Tibial artery (tissue), 4 donors: ENCODE measurements around the gene SH3D21.

ENCODE experiments used
- DNase-seq, 2 donors: peaks; one replicate each; pipeline ENCODE4 v3.0.0-alpha.2; 2019
- H3K27ac ChIP-seq, 2 donors: fragments of 200-600 bp; sonication (generic) in 1 of 2; 1 replicate in 1 of 2; 2 replicates in 1 of 2; pipeline ENCODE4 v1.5.1; 2018 to 2019; ENCODE audit warnings: mild to moderate bottlenecking in 1 of 2
- H3K27me3 ChIP-seq, 2 donors: fragments of 200-600 bp; sonication (generic) in 1 of 2; one replicate each; pipeline versions ENCODE4 v1.5.1 to v1.6.0; 2016 to 2019
- H3K36me3 ChIP-seq, 3 donors: fragments of 200-600 bp; sonication (generic) in 2 of 3; one replicate each; pipeline ENCODE4 v1.5.1; 2016 to 2019; ENCODE audit warnings: mild to moderate bottlenecking in 2 of 3
- H3K4me1 ChIP-seq, 4 donors: fragments of 200-600 bp; sonication (generic) in 2 of 4; 1 replicate in 3 of 4; 2 replicates in 1 of 4; pipeline ENCODE4 v1.5.1; 2016 to 2019
- H3K4me3 ChIP-seq, 2 donors: fragments of 200-600 bp; sonication (generic) in 1 of 2; 1 replicate in 1 of 2; 2 replicates in 1 of 2; pipeline ENCODE4 v1.5.1; 2018 to 2019; ENCODE audit warnings: mild to moderate bottlenecking in 2 of 2
- H3K9me3 ChIP-seq, 3 donors: fragments of 200-600 bp; sonication (generic) in 1 of 3; one replicate each; pipeline ENCODE4 v1.5.1; 2016 to 2019
- intact Hi-C: fragments of 100-400 bp; cut with DNase I; formaldehyde crosslinking; loops from one replicate; pipeline ENCODE4 v1.15.0; 2023; ENCODE audit warnings: low total_unique reads
- TF ChIP-seq, protein P1 (sequence below), 2 experiments: fragments of 200-600 bp in 1 of 2; fragments of 450-650 bp in 1 of 2; IDR thresholded peaks; one replicate each; pipeline ENCODE4 v1.5.1; 2017 to 2019; ENCODE audit warnings: antibody characterized with exemption in 2 of 2, mild to moderate bottlenecking in 1 of 2, moderate library complexity in 1 of 2

Gene SH3D21

DNA sequence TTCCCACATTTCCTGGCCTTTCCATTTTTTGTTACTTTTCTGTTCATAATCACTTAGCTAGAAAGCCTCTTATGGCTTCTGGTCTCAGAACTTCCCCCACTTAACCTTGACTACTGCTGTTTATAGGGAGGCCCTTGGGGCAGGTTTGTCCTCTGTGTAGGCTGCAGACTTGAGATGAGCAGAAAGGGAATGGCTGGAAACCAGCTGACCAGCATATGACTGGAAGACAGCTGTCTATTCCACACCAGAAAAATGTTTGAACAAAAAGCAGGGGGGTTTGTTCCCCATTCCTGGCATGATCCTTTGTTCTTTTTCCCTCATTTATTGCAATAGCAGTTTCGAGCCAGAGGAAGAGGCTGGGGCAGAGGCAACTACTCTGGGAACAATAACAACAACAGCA is 4.9 kb upstream of the SH3D21 start:
- Histone ChIP-seq H3K27me3 (no peaks in the 10 kb centered on the region), H3K4me3 (no peak overlapping the region), H3K9me3 (no peaks in the 10 kb centered on the region), H3K4me1 (peaks cover 0 to 17% (median 7%) of the 10 kb centered on the region in 4 donors), H3K27ac (no peak overlapping the region), H3K36me3 (peaks cover 48 to 81% (median 71%) of the 10 kb centered on the region in 3 donors)
- intact Hi-C loops, result no loop called here
- no peak for DNase-seq
- TF ChIP-seq, protein P1, sequence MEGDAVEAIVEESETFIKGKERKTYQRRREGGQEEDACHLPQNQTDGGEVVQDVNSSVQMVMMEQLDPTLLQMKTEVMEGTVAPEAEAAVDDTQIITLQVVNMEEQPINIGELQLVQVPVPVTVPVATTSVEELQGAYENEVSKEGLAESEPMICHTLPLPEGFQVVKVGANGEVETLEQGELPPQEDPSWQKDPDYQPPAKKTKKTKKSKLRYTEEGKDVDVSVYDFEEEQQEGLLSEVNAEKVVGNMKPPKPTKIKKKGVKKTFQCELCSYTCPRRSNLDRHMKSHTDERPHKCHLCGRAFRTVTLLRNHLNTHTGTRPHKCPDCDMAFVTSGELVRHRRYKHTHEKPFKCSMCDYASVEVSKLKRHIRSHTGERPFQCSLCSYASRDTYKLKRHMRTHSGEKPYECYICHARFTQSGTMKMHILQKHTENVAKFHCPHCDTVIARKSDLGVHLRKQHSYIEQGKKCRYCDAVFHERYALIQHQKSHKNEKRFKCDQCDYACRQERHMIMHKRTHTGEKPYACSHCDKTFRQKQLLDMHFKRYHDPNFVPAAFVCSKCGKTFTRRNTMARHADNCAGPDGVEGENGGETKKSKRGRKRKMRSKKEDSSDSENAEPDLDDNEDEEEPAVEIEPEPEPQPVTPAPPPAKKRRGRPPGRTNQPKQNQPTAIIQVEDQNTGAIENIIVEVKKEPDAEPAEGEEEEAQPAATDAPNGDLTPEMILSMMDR (IDR thresholded peaks at IDR 0.05), result no peak

DNA sequence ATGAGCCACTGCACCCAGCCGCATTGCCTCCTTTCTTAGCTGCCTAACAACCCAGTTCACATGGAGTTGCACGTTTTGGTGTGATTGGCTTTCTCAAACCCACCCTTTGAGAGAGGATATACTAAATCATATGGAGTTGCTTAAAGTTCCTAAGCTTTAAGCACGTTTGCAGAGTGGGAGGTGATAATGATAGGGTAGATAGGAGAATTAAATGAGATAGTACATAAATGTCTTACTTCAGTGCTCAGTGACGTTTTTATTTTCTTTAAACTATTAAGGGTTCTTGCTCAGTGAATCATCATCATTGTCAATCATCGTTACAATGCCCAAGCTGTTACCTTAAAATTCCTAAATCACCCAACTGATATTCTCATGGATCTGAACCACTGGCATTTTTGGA is 2.9 kb upstream of the SH3D21 start:
- intact Hi-C loops, result no loop called here
- H3K27ac ChIP-seq, result no peak overlapping the region
- no peak for DNase-seq
- H3K4me1 ChIP-seq, result peaks cover 0 to 28% (median 16%) of the 10 kb centered on the region in 4 donors
- TF ChIP-seq, protein P1 (IDR thresholded peaks at IDR 0.05), result no peak
- peaks cover 31 to 61% (median 51%) of the 10 kb centered on the region in 3 donors for H3K36me3 ChIP-seq
- H3K4me3 ChIP-seq, result no peak overlapping the region
- H3K9me3 ChIP-seq, result no peaks in the 10 kb centered on the region
- no peaks in the 10 kb centered on the region for H3K27me3 ChIP-seq

DNA sequence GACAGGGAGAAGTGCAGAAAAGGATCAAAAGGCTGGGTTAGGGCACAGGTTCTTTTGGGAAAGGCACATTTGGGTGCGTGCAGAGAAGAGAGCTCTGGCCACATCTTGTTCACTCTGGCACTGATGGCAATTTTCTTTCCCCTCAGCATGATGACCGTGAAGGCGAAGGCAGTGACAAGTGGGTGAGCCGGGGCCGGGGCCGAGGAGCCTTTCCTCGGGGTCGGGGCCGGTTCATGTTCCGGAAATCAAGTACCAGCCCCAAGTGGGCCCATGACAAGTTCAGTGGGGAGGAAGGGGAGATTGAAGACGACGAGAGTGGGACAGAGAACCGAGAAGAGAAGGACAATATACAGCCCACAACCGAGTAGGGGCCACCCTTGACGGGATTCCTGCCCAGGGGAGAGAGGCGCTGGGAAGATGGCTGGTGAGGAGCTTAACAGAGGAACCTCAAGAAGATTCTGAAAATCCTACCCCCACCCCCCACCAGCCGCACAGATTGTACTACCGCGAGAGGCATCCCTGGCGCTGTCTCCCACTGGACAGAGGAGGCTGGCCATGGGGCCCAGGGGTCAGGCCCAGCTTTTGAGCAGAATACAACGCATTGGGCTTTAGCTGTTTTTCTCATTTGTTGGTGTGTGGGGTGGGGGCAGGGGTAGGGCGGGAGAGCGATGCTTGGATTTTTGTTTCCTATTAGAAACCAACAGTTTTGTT is 2.4 kb upstream of the SH3D21 start:
- DNase-seq, result no peak
- no peak overlapping the region for H3K27ac ChIP-seq
- H3K9me3 ChIP-seq, result no peaks in the 10 kb centered on the region
- intact Hi-C loops, result no loop called here
- peaks cover 0 to 28% (median 16%) of the 10 kb centered on the region in 4 donors for H3K4me1 ChIP-seq
- TF ChIP-seq, protein P1 (IDR thresholded peaks at IDR 0.05), result no peak
- no peaks in the 10 kb centered on the region for H3K27me3 ChIP-seq
- peaks cover 25 to 56% (median 45%) of the 10 kb centered on the region in 3 donors for H3K36me3 ChIP-seq
- H3K4me3 ChIP-seq, result no peak overlapping the region

DNA sequence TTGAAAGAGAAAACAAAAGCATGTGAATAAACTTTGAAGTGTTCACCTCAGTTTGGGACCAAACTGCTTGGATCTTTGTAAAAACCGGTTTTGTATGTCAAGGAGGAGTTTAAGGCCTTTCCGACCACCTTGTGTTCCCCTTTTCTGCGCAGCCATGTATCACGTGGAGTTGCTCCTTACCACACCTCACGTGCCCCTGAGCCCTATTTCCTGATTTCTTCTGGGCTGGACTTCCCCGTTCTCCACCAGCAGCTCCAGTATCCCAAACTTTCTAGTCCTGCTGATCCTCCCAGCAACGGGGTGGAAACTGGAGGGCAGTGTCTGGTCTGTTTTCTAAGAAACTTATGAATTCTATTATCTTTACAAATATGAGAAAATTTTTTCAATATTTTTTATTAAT is 1.6 kb upstream of the SH3D21 start:
- H3K36me3 ChIP-seq, result peaks cover 23 to 49% (median 44%) of the 10 kb centered on the region in 3 donors
- intact Hi-C loops, result no loop called here
- H3K9me3 ChIP-seq, result no peaks in the 10 kb centered on the region
- H3K4me1 ChIP-seq, result peaks cover 0 to 26% (median 16%) of the 10 kb centered on the region in 4 donors
- H3K27me3 ChIP-seq, result no peaks in the 10 kb centered on the region
- H3K4me3 ChIP-seq, result no peak overlapping the region
- DNase-seq, result no peak
- no peak overlapping the region for H3K27ac ChIP-seq
- TF ChIP-seq, protein P1 (IDR thresholded peaks at IDR 0.05), result no peak

DNA sequence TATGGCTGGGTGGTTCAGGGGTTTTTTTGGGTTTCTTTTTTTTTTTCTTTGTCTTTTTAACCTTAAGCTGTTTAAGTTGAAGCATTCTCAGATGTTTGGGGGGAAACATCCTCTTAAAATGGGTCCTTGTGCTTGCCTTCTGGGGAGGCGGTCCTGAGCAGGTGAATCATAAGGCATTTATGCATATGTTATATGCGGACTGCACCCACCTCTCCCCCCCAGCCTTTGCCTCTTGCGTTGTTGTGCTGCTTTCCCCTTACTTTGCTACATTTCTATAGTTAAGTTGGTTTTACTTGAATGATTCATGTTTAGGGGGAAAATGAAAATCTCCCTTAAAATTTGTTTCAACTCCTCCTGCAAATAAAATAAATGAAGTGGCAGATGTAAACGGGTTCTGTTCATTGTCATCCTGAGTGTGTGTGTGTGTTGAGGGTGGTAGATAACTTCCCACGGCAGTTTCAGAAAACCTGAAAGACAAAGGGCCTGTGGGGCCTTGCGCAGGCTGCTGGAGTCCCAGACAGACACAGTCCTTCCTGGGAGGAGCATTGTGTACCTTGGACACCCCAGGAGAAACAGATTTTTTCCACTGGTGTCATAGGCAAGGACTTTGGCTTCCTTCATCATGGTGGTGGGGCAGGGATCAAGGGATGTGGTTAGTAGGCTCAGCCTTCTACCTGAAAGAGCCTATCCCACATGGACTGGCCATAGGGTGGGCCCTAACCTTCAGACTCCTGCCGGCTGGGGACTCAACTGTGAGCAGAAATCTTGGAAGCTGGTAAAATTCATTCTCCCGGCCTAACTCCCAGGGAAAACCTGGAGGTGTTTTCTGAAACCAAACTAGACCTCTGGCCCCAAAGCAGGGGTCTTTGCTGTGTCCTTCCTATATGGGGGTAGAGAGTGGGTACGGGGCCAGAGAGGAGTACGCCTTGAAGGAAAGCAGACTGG is 926 bp upstream of the SH3D21 start:
- DNase-seq, result no peak
- TF ChIP-seq, protein P1 (IDR thresholded peaks at IDR 0.05), result no peak
- Histone ChIP-seq H3K4me3 (no peak overlapping the region), H3K9me3 (no peaks in the 10 kb centered on the region), H3K27ac (peak overlapping the region in 1 of 2 donors; percentile 76), H3K27me3 (no peaks in the 10 kb centered on the region), H3K36me3 (peaks cover 23 to 43% (median 39%) of the 10 kb centered on the region in 3 donors), H3K4me1 (peaks cover 0 to 21% (median 16%) of the 10 kb centered on the region in 4 donors)
- intact Hi-C loops, result no loop called here
